GM18861 (cell line): Measurements from ENCODE around the gene VPS51.

Experiments
- ATAC-seq: cut with Tn5 transposase; IDR thresholded peaks from one replicate; pipeline ENCODE4 v1.9.1; 2021; ENCODE audit not compliant: unreplicated experiment

The VPS51 gene

GRCh38 chr11:65160643-65161042, 64.6 kb downstream of the VPS51 start:
- ATAC-seq = no peak
